LNCaP clone FGC (cell line): ENCODE data around the gene RNF150.

Experiments
- DNase-seq: peaks from one replicate; pipeline ENCODE4 v3.0.0-alpha.2; 2011; ENCODE audit warnings: low read depth
- H3K4me3 ChIP-seq: 2 replicates; pipeline ENCODE4 v1.5.1; 2011; ENCODE audit warnings: mild to moderate bottlenecking, low read depth, low read length, control low read depth
- CTCF ChIP-seq: IDR thresholded peaks from 2 replicates; pipeline ENCODE4 v1.5.1; 2012; ENCODE audit warnings: mild to moderate bottlenecking; ENCODE audit not compliant: control insufficient read depth, insufficient read depth; ENCODE audit errors: extremely low read depth

The RNF150 gene

GRCh38 chr4:141101511-141101910 lies 31.8 kb downstream of the RNF150 start:
- DNase-seq = no peak
- no peak for TF ChIP-seq CTCF

DNA sequence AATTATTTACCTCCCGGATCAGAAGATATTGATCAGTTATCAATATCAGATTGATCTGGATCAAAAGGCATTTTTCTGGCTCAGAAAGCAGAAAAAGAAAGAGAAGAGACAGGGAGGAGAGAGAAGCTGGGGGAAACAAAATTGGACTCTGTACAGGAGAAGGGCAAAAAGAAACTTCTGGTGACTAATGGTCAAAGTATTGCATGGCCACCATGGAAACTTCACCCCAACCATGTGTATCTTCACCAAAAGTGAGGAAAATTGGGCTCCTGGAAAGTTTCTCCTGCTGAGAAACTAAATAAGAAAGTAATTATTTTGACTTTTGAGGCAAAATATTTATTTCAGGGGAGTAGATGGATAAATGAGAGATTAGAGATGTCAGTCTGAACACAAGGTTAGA lies 33.9 kb downstream of the RNF150 start:
- DNase-seq = no peak
- no peak for TF ChIP-seq CTCF

More at GRCh38 chr4:141101511-141101910, 31.8 kb downstream of the RNF150 start:
- H3K4me3 ChIP-seq = no peak overlapping the region

DNA sequence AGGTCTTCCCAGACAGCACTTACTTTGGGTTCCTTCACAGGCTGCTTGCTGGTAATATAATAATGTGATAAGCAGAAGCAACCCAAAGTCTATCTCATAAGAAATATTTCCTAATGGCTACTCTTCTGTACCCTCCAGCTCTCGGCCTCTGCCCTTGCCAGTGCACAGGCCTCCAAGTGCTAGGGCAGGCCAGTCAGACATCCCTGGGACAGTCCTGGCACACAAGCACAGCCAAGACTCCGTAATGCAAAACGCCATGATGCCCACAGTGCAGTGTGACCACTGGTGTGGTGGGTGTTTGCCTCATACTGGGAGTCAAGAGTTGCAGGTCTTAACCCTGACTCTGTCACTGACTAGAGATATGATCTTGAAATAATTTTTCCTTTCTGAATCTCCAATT lies 35.1 kb downstream of the RNF150 start:
- DNase-seq = no peak
- TF ChIP-seq CTCF = no peak

More for the DNA sequence above, 33.9 kb downstream of the RNF150 start:
- H3K4me3 ChIP-seq = no peak overlapping the region

GRCh38 chr4:141090473-141090872 lies 42.8 kb downstream of the RNF150 start:
- H3K4me3 ChIP-seq = no peak overlapping the region
- no peak for DNase-seq

More for the DNA sequence above, 35.1 kb downstream of the RNF150 start:
- H3K4me3 ChIP-seq = no peak overlapping the region

GRCh38 chr4:141081921-141082395 lies 51.3 kb downstream of the RNF150 start:
- no peak for TF ChIP-seq CTCF

More at GRCh38 chr4:141090473-141090872, 42.8 kb downstream of the RNF150 start:
- no peak for TF ChIP-seq CTCF

GRCh38 chr4:141080668-141081067 lies 52.6 kb downstream of the RNF150 start:
- DNase-seq = no peak
- no peak for TF ChIP-seq CTCF
- no peak overlapping the region for H3K4me3 ChIP-seq

More at GRCh38 chr4:141081921-141082395, 51.3 kb downstream of the RNF150 start:
- H3K4me3 ChIP-seq = no peak overlapping the region
- DNase-seq = no peak

DNA sequence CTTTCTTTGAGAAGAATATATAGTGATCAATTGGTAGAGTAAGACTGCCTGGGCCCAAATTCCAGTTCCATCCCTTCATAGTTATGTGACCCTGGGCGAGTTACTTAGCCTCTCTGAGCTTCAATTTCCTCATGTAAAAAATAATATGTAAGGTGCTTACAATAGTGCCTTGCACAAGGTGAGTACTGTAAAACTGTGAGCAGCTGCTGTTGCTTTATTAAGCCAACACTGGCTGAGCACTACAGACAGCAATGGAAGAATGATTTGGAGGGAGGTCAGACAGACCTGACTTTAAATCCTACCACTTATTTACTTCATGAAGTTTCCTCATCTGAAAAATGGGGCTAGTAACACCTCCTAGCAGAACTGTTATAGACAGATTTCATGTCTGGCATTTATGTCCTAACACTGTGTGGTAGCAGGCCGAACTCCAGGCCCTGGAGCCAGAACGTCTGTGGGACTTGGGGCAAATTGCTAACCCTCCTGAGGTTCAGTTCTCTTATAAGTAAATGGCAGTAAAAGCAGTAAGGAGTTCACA lies 53.8 kb downstream of the RNF150 start:
- no peak for DNase-seq
- H3K4me3 ChIP-seq = no peak overlapping the region
- no peak for TF ChIP-seq CTCF
